GM18520 (cell line): ENCODE measurements around the gene B4GALT2.

Source experiments
- ATAC-seq: cut with Tn5 transposase; IDR thresholded peaks from one replicate; pipeline ENCODE4 v1.9.1; 2021; ENCODE audit not compliant: unreplicated experiment

B4GALT2 gene

GRCh38 chr1:43983253-43983899, 4.4 kb downstream of the B4GALT2 start:
- no peak for ATAC-seq

- no peak for ATAC-seq
Observed at GRCh38 chr1:43984855-43985254, 5.8 kb downstream of the B4GALT2 start.

GRCh38 chr1:43985984-43986595, 7.1 kb downstream of the B4GALT2 start:
- ATAC-seq: no peak

GRCh38 chr1:43986712-43987111, 7.7 kb downstream of the B4GALT2 start:
- ATAC-seq: no peak

GRCh38 chr1:43987159-43987902, 8.3 kb downstream of the B4GALT2 start:
- no peak for ATAC-seq

GRCh38 chr1:43990271-43991199, 11.5 kb downstream of the B4GALT2 start:
- ATAC-seq: no peak

GRCh38 chr1:43991200-43991475, 12.1 kb downstream of the B4GALT2 start:
- ATAC-seq: no peak

- peak; percentile 55 for ATAC-seq
Observed at GRCh38 chr1:43991476-43992231, 12.6 kb downstream of the B4GALT2 start, which contains the start of gene CCDC24. CCDC24 (plus strand) TSS chr1:43991599; CDS start chr1:43991879, 280 bp downstream.

- no peak for ATAC-seq
Observed at GRCh38 chr1:43992232-43992995, 13.4 kb downstream of the B4GALT2 start.

- no peak for ATAC-seq
Observed at GRCh38 chr1:43993206-43993914, 14.3 kb downstream of the B4GALT2 start.

GRCh38 chr1:43994071-43994470, 15.1 kb downstream of the B4GALT2 start:
- ATAC-seq: no peak

GRCh38 chr1:43994794-43995790, 16.1 kb downstream of the B4GALT2 start:
- no peak for ATAC-seq

- ATAC-seq: no peak
Observed at GRCh38 chr1:43995984-43996732, 17.1 kb downstream of the B4GALT2 start.

- ATAC-seq: no peak
Observed at GRCh38 chr1:43996733-43997115, 17.7 kb downstream of the B4GALT2 start.

GRCh38 chr1:43997295-43997999, 18.4 kb downstream of the B4GALT2 start:
- no peak for ATAC-seq

GRCh38 chr1:43998000-43998378, 19.0 kb downstream of the B4GALT2 start:
- ATAC-seq: no peak

GRCh38 chr1:43999455-43999854, 20.4 kb downstream of the B4GALT2 start:
- no peak for ATAC-seq
